DOHH2 (cell line): Measurements from ENCODE around the gene STK25.

Source experiments
- H3F3A ChIP-seq: fragments of 200-600 bp; sonication (generic), shearing (Covaris generic); 2 replicates; pipeline ENCODE4 v1.6.0; 2016; ENCODE audit warnings: antibody characterized with exemption, mild to moderate bottlenecking; ENCODE audit not compliant: control insufficient read depth, insufficient read depth
- H3K27ac ChIP-seq: fragments of 200-600 bp; sonication (generic); 2 replicates; pipeline ENCODE4 v1.5.1; 2014; ENCODE audit warnings: low read depth, mild to moderate bottlenecking, low read length, moderate library complexity
- H3K27me3 ChIP-seq: fragments of 200-600 bp; sonication (generic); 2 replicates; pipeline ENCODE4 v1.6.1; 2014; ENCODE audit warnings: mild to moderate bottlenecking, low read length, mixed read lengths; ENCODE audit not compliant: control insufficient read depth
- H3K36me3 ChIP-seq: fragments of 200-600 bp; sonication (generic); 2 replicates; pipeline ENCODE4 v1.6.1; 2014; ENCODE audit warnings: mild to moderate bottlenecking, low read length, moderate library complexity, mixed read lengths; ENCODE audit not compliant: control insufficient read depth
- H3K4me1 ChIP-seq: fragments of 200-600 bp; sonication (generic); 2 replicates; pipeline ENCODE4 v1.6.1; 2014; ENCODE audit warnings: mild to moderate bottlenecking, low read length, mixed read lengths; ENCODE audit not compliant: control insufficient read depth
- H3K4me2 ChIP-seq: fragments of 200-600 bp; sonication (generic); 2 replicates; pipeline ENCODE4 v1.6.0; 2014; ENCODE audit warnings: mild to moderate bottlenecking, low read length, moderate library complexity
- H3K4me3 ChIP-seq: fragments of 200-600 bp; sonication (generic); 2 replicates; pipeline ENCODE4 v1.5.1; 2014; ENCODE audit warnings: mild to moderate bottlenecking, low read length, mixed read lengths
- H3K79me2 ChIP-seq: fragments of 200-600 bp; sonication (generic); 2 replicates; pipeline ENCODE4 v1.6.1; 2014; ENCODE audit warnings: mild to moderate bottlenecking, low read length, mixed read lengths; ENCODE audit not compliant: control insufficient read depth
- H3K9me2 ChIP-seq: fragments of 200-600 bp; sonication (generic); replicated peaks from 2 replicates; pipeline ENCODE4 v1.6.1; 2014; ENCODE audit warnings: mild to moderate bottlenecking, low read length, mixed read lengths; ENCODE audit not compliant: control insufficient read depth
- H3K9me3 ChIP-seq: fragments of 200-600 bp; sonication (generic); 2 replicates; pipeline ENCODE4 v1.6.1; 2014; ENCODE audit warnings: antibody characterized with exemption, low read length, mixed read lengths; ENCODE audit not compliant: control insufficient read depth, insufficient read depth
- H4K20me1 ChIP-seq: fragments of 200-600 bp; sonication (generic); 2 replicates; pipeline ENCODE4 v1.6.0; 2014; ENCODE audit warnings: low read depth, mild to moderate bottlenecking, antibody characterized with exemption, low read length, moderate library complexity; ENCODE audit not compliant: control insufficient read depth, insufficient read depth
- CTCF ChIP-seq: fragments of 200-600 bp; sonication (generic); IDR thresholded peaks from one replicate; pipeline ENCODE4 v1.5.1; 2014; ENCODE audit warnings: antibody characterized with exemption, mild to moderate bottlenecking, low read depth, low read length; ENCODE audit not compliant: poor library complexity, severe bottlenecking
- EZH2phosphoT487 ChIP-seq: fragments of 200-600 bp; sonication (generic); IDR thresholded peaks from 2 replicates; pipeline ENCODE4 v1.6.1; 2017; ENCODE audit warnings: borderline replicate concordance, mild to moderate bottlenecking, antibody characterized with exemption, low read length, moderate library complexity, mixed read lengths

STK25 gene

GRCh38 chr2:241468476-241468781 is 40.0 kb downstream of the STK25 start:
- Histone ChIP-seq H3K4me3 (no peak overlapping the region), H3K27ac (no peak overlapping the region), H3K4me1 (no peaks in the 10 kb centered on the region), H3K4me2 (no peak overlapping the region), H3K27me3 (no peaks in the 10 kb centered on the region), H3F3A (no peaks in the 10 kb centered on the region), H4K20me1 (no peaks in the 10 kb centered on the region), H3K36me3 (no peaks in the 10 kb centered on the region), H3K79me2 (no peaks in the 10 kb centered on the region), H3K9me3 (no peaks in the 10 kb centered on the region), H3K9me2 (no peaks in the 10 kb centered on the region)
- no peak for TF ChIP-seq CTCF
- no peak for TF ChIP-seq EZH2phosphoT487

DNA sequence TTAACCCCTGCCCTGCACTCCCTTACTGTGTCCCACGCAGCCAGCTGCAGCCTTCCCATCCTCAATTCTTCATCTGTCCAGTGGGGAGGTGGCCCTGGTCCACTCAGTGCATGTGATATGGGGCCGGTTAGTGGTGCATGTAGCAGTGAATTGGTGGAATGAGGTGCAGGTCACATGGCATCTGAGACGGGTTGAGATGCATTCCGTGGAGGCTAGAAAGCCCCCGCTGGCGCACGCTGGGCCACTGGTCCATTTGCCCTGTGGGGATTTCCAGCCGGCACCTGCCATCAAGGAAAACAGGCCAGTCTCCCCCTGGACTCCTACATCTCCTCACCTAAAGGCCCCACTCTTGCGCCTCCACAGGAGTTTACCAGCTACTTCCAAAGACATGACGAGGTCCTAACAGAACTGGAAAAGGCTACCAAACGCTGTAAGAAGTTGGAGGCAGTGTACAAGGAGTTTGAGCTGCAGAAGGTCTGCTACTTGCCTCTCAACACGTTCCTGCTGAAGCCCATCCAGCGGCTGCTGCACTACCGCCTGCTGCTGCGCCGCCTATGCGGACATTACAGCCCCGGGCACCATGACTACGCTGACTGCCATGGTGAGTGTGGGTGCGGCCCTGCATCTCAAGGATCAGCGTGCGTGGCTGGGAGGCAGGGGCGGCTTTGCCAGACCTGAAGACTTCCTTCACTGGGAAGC is 40.5 kb downstream of the STK25 start:
- no peaks in the 10 kb centered on the region for H3K27me3 ChIP-seq
- H3F3A ChIP-seq: no peaks in the 10 kb centered on the region
- no peaks in the 10 kb centered on the region for H3K9me3 ChIP-seq
- no peaks in the 10 kb centered on the region for H3K36me3 ChIP-seq
- TF ChIP-seq CTCF: no peak
- TF ChIP-seq EZH2phosphoT487: no peak
- no peak overlapping the region for H3K27ac ChIP-seq
- no peaks in the 10 kb centered on the region for H3K79me2 ChIP-seq
- H3K4me2 ChIP-seq: no peak overlapping the region
- H3K9me2 ChIP-seq: no peaks in the 10 kb centered on the region
- no peaks in the 10 kb centered on the region for H3K4me1 ChIP-seq
- no peaks in the 10 kb centered on the region for H4K20me1 ChIP-seq
- no peak overlapping the region for H3K4me3 ChIP-seq

- Histone ChIP-seq H4K20me1 (no peaks in the 10 kb centered on the region), H3K4me3 (no peak overlapping the region)
- TF ChIP-seq EZH2phosphoT487 (no peak), CTCF (no peak)
These were observed 42.2 kb downstream of the STK25 start for GRCh38 chr2:241466230-241466629.

GRCh38 chr2:241465543-241465942 is 42.8 kb downstream of the STK25 start:
- Histone ChIP-seq H3F3A (no peaks in the 10 kb centered on the region), H3K4me1 (no peaks in the 10 kb centered on the region), H3K4me2 (no peak overlapping the region), H3K4me3 (no peak overlapping the region), H3K79me2 (no peaks in the 10 kb centered on the region), H4K20me1 (no peaks in the 10 kb centered on the region), H3K27ac (no peak overlapping the region), H3K9me3 (no peaks in the 10 kb centered on the region), H3K9me2 (no peaks in the 10 kb centered on the region), H3K36me3 (no peaks in the 10 kb centered on the region), H3K27me3 (no peaks in the 10 kb centered on the region)
- TF ChIP-seq CTCF: no peak
- TF ChIP-seq EZH2phosphoT487: no peak

More at GRCh38 chr2:241466230-241466629, 42.2 kb downstream of the STK25 start:
- Histone ChIP-seq H3K9me3 (no peaks in the 10 kb centered on the region), H3K9me2 (no peaks in the 10 kb centered on the region), H3K4me1 (no peaks in the 10 kb centered on the region), H3K79me2 (no peaks in the 10 kb centered on the region), H3K27me3 (no peaks in the 10 kb centered on the region), H3K36me3 (no peaks in the 10 kb centered on the region), H3K27ac (no peak overlapping the region), H3K4me2 (no peak overlapping the region), H3F3A (no peaks in the 10 kb centered on the region)
